ENCODE data around the gene TSPAN4. TPM values are rescaled to one million over a fixed set of nuclear protein-coding genes. Genes with fewer than 3 reads are reported as not detected.

TSPAN4 gene
- total and polyA plus RNA-seq, 4 donors: 68.3 to 197 (median 134) TPM

DNA sequence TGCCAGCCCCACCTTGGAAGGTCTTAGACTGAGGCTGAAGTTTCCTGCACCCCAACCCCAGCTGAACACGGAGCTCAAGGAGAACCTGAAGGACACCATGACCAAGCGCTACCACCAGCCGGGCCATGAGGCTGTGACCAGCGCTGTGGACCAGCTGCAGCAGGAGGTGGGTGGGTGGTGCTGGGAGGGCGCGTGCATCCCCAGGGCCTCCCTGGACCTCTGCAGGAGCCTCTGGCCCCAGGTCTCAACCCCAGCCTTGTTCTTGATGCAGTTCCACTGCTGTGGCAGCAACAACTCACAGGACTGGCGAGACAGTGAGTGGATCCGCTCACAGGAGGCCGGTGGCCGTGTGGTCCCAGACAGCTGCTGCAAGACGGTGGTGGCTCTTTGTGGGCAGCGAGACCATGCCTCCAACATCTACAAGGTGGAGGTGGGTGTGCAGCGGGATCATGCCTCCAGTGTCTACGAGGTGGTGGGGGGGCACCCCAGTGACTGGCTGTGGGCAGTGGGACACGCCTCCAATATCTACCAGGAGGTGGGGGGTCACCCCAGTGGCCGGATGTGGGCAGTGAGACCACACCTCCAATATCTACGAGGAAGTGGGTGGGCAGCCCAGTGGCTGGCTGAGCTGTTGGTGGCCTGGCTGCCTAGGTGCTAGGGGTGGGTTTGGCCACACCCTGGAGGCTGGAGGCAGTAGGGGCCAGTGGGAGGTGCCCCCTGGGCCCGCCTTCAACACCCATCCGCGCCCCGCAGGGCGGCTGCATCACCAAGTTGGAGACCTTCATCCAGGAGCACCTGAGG lies 5.3 kb upstream of the TSPAN4 start:
- Histone ChIP-seq H3K27ac (ENCODE audit: low read depth in 1 of 2, low read length in 1 of 2) (peak overlapping the region in 1 of 2 donors; percentile 15), H3K9me3 (ENCODE audit: control insufficient read depth in 4 of 4, insufficient read depth in 3 of 4, low read length in 3 of 4) (no peaks in the 10 kb centered on the region), H3K4me1 (ENCODE audit: control insufficient read depth in 5 of 5, insufficient read depth in 5 of 5, low read length in 5 of 5) (peaks cover 6 to 30% (median 10%) of the 10 kb centered on the region in 5 donors), H3K9ac (ENCODE audit: insufficient read depth in 1 of 2, low read length in 2 of 2) (no peak overlapping the region), H3K36me3 (ENCODE audit: control insufficient read depth in 4 of 4, insufficient read depth in 4 of 4, low read length in 4 of 4) (peaks cover 4 to 46% (median 18%) of the 10 kb centered on the region in 4 donors), H3K4me3 (no peak overlapping the region), H3K27me3 (ENCODE audit: control insufficient read depth in 3 of 3, insufficient read depth in 3 of 3, low read length in 2 of 3) (no peaks in the 10 kb centered on the region)
- TF ChIP-seq, protein P1, sequence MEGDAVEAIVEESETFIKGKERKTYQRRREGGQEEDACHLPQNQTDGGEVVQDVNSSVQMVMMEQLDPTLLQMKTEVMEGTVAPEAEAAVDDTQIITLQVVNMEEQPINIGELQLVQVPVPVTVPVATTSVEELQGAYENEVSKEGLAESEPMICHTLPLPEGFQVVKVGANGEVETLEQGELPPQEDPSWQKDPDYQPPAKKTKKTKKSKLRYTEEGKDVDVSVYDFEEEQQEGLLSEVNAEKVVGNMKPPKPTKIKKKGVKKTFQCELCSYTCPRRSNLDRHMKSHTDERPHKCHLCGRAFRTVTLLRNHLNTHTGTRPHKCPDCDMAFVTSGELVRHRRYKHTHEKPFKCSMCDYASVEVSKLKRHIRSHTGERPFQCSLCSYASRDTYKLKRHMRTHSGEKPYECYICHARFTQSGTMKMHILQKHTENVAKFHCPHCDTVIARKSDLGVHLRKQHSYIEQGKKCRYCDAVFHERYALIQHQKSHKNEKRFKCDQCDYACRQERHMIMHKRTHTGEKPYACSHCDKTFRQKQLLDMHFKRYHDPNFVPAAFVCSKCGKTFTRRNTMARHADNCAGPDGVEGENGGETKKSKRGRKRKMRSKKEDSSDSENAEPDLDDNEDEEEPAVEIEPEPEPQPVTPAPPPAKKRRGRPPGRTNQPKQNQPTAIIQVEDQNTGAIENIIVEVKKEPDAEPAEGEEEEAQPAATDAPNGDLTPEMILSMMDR (IDR thresholded peaks at IDR 0.05; ENCODE audit: control extremely low read depth, extremely low read depth): no peak
- ATAC-seq (ENCODE audit: insufficient read depth, low FRiP score) (no peak), DNase-seq (no peak)
- 86 to 89% methylated on average over 22 of the region's 22 CpGs for WGBS, 2 donors

DNA sequence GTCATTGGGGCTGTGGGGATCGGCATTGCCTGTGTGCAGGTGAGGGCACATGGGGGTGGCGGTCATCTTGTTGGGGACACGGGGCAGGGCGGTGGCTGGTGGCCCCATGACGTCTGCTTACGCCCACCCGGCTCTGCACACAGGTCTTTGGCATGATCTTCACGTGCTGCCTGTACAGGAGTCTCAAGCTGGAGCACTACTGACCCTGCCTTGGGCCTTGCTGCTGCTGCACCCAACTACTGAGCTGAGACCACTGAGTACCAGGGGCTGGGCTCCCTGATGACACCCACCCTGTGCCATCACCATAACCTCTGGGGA lies 4.7 kb upstream of the TSPAN4 start:
- Histone ChIP-seq H3K9me3 (ENCODE audit: control insufficient read depth in 4 of 4, insufficient read depth in 3 of 4, low read length in 3 of 4) (no peaks in the 10 kb centered on the region), H3K36me3 (ENCODE audit: control insufficient read depth in 4 of 4, insufficient read depth in 4 of 4, low read length in 4 of 4) (peaks cover 4 to 46% (median 18%) of the 10 kb centered on the region in 4 donors), H3K27me3 (ENCODE audit: control insufficient read depth in 3 of 3, insufficient read depth in 3 of 3, low read length in 2 of 3) (no peaks in the 10 kb centered on the region), H3K4me3 (no peak overlapping the region), H3K9ac (ENCODE audit: insufficient read depth in 1 of 2, low read length in 2 of 2) (no peak overlapping the region), H3K4me1 (ENCODE audit: control insufficient read depth in 5 of 5, insufficient read depth in 5 of 5, low read length in 5 of 5) (peaks cover 6 to 29% (median 10%) of the 10 kb centered on the region in 5 donors), H3K27ac (ENCODE audit: low read depth in 1 of 2, low read length in 1 of 2) (peak overlapping the region in 1 of 2 donors; percentile 15)
- DNase-seq (no peak), ATAC-seq (ENCODE audit: insufficient read depth, low FRiP score) (no peak)
- TF ChIP-seq, protein P1 (IDR thresholded peaks at IDR 0.05; ENCODE audit: control extremely low read depth, extremely low read depth): no peak
- WGBS, 2 donors: 82 to 83% methylated on average over 8 of the region's 8 CpGs

GRCh38 chr11:838441-839279 lies 4.0 kb upstream of the TSPAN4 start:
- Histone ChIP-seq H3K9me3 (ENCODE audit: control insufficient read depth in 4 of 4, insufficient read depth in 3 of 4, low read length in 3 of 4) (no peaks in the 10 kb centered on the region), H3K4me1 (ENCODE audit: control insufficient read depth in 5 of 5, insufficient read depth in 5 of 5, low read length in 5 of 5) (peaks cover 6 to 29% (median 14%) of the 10 kb centered on the region in 5 donors), H3K9ac (ENCODE audit: insufficient read depth in 1 of 2, low read length in 2 of 2) (no peak overlapping the region), H3K27ac (ENCODE audit: low read depth in 1 of 2, low read length in 1 of 2) (peak overlapping the region in 1 of 2 donors; percentile 48), H3K36me3 (ENCODE audit: control insufficient read depth in 4 of 4, insufficient read depth in 4 of 4, low read length in 4 of 4) (peaks cover 4 to 46% (median 18%) of the 10 kb centered on the region in 4 donors), H3K27me3 (ENCODE audit: control insufficient read depth in 3 of 3, insufficient read depth in 3 of 3, low read length in 2 of 3) (no peaks in the 10 kb centered on the region), H3K4me3 (no peak overlapping the region)
- TF ChIP-seq, protein P1 (IDR thresholded peaks at IDR 0.05; ENCODE audit: control extremely low read depth, extremely low read depth): no peak
- 65 to 68% methylated on average over 17 of the region's 17 CpGs for WGBS, 2 donors
- ATAC-seq (ENCODE audit: insufficient read depth, low FRiP score) (no peak), DNase-seq (no peak)
